Activated CD4-positive, CD25-positive, alpha-beta regulatory T cell treated with anti-CD3 and anti-CD28 coated beads, Interleukin-2, amount 50 U/mL, for 16 hours (primary cell): ENCODE results near the gene GTPBP2.
"Not testable (repeated sequence)": the region's sequence is repeated elsewhere in the genome, so short reads cannot be mapped to it uniquely, and the experiment has no call there.

Source experiments
- DNase-seq: peaks from one replicate; pipeline ENCODE4 v3.0.0-alpha.2; 2020; ENCODE audit warnings: low read depth, low spot score

GTPBP2 gene

DNA sequence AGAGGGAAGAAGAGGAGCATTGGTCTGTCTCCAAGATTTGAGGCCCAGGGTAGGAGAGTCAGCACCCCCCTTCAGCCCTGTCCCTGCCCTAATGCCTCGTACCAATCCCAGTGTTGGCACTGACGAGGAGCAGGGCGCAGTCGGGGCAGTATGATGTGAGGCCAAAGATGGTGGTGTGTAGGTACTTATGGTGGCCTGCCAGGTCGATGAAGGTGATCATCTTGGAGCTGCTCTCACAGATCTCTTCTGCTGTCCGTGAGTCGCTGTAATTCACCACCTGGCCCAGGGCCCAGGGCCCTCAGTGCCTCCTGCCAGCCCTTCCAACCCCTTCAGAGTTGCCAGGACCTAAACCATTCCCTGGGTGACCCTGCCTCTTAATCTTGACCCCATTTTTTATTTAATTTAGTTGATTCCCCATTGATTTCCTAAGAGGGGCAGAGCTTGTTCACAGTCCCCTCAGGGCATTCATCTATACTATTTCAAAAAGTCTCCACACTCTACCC lies 4.2 kb downstream of the GTPBP2 start:
- no peak for DNase-seq

- no peak for DNase-seq
These were observed 4.9 kb downstream of the GTPBP2 start for GRCh38 chr6:43623880-43624785.

DNA sequence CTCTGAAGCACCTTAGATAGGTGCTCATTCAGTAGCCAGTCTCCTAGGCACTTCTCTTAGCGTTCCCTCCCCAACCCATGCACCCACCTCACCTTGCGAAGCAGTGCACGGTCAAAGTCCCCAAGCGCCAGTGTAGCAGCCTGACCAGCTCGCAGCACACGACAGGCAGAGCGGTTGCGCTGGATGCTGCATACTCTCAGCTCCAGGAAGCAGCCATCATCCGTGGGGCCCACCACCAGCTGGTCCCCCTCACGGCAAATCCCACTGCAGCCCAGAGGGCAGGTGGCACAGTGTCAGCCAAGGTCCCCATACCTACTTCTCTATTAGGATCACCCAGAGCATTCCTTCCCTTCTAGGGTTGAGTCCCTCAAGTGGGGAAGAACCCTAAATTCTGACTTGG lies 6.5 kb downstream of the GTPBP2 start:
- DNase-seq: no peak

DNA sequence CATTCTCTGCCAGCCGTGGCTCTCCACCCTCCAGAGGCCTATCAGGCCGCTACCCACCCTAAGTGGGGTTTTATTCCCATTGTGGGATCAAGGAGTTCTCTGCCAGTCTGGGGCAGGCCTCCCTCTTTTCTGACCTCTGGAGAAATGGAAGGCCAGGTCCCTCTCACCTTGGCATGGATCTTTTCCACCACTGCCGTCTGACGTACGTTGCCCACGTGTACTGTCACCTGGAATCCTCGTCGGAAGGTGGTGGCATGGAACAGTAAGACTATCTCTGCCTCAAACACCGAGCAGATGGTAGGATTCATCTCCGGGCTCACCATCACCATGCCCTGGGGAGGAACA lies 7.3 kb downstream of the GTPBP2 start:
- DNase-seq: no peak

GRCh38 chr6:43621078-43621835 lies 7.8 kb downstream of the GTPBP2 start:
- DNase-seq: no peak

DNA sequence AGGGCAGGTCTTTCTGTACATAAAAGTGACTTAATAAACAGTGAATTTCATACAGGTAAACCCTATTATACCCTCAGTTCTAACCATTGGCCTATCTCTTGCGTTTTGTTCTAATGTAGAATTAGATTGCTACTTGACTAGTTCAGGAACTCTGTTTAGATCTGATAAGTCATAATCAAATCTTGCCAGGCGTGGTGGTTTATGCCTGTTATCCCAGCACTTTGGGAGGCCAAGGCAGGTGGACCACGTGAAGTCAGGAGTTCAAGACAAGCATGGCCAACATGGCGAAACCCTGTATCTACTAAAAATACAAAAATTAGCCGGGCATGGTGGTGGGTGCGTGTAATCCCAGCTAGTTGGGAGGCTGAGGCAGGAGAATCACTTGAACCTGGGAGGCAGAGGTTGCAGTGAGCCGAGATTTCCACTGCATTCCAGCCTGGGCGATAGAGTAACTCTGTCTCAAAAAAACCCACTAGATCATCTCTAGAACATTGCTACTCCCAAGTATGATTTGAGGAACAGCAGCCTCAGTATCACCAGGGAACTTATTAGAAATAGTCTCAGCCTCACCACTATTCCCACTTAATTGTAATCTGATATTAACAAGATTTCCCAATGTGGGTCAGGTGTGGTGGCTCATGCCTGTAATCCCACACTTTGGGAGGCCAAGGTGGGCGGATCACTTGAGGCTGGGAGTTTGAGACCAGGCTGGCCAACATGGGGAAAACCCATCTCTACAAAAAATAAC lies 12.2 kb downstream of the GTPBP2 start:
- no peak for DNase-seq

DNA sequence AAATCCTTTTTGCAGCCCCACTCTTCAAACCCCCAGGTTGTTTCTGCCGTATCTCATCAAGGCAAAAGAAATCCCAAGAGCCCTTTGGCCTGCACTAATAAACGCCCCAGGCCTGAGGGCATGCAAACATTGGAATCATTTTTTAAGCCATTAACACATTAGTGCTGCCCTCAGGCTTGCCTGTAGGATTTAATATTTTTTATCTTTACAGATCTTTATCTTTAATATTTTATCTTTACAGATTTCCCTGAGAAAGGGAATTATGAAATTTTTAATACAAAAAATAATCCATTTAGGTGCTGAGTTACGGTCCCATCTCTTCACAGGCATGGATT lies 14.7 kb downstream of the GTPBP2 start:
- DNase-seq: no peak

- DNase-seq: no peak
These were observed 15.2 kb downstream of the GTPBP2 start for GRCh38 chr6:43613721-43614395.

DNA sequence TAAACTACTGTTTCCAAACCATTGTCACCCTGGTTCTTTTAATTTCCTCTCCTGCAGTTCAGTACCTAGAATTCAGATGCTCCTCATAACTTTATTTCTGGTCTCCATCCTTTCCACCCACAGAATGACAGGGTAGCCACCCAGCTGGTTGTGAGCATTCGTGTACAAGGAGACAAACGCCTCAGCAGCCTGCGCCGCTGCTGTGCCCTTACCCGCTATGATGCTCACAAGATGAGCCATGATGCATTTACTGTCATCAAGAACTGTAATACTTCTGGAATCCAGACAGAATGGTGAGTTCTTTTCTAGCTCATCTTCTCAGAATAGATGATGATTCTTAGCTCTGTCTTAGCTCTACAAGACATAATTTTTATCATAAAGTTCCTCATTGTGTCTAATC lies 18.6 kb downstream of the GTPBP2 start:
- DNase-seq: no peak

DNA sequence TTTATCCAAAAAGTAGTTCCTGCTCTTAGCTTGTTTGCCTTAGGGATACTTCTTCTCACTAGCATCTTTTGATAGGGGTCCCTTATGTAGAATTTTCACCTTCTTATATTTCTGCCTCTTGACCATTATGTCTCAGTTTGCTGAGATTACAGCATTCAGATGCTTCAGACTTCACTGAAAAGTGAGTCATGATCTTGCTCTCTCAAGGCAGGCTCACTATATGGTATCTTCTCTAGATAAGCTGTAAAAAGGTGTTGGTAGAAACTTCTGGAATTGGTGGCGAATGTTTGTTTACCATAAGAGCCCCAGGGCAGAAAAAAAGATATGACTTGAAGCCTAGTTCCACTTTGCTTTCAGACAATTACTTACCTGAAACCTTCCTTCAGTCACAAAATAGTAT lies 19.7 kb downstream of the GTPBP2 start:
- DNase-seq: no peak

GRCh38 chr6:43608807-43609206 lies 20.3 kb downstream of the GTPBP2 start:
- no peak for DNase-seq

DNA sequence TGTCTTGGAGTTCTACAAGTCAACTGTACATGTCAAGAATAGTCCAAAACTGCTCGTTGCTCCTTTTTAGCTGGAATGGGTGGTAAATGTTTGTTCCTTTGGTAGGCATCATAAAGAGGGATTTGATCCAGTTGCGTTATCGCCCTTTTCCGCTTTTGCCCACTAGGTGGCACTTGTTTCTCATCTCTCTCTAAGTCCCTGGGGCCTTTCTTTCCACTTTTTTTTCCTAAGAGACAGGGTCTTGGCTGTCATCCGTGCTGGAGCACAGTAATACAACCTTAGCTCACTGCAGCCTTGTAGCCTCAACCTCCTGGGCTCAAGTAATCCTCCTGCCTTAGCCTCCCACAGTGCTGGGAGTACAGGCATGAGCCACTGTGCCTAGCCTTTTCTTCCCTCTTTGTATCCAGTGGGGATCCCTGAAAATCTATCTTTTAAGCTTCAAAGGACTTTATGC lies 20.7 kb downstream of the GTPBP2 start:
- peak; percentile 30 for DNase-seq

GRCh38 chr6:43606019-43606418 lies 23.0 kb downstream of the GTPBP2 start:
- DNase-seq: no peak

- no peak for DNase-seq
These were observed 24.9 kb downstream of the GTPBP2 start for GRCh38 chr6:43604174-43604573.

- no peak for DNase-seq
These were observed 28.5 kb downstream of the GTPBP2 start for GRCh38 chr6:43600595-43600994.

- DNase-seq: no peak
These were observed 35.1 kb downstream of the GTPBP2 start for GRCh38 chr6:43593938-43594337.

DNA sequence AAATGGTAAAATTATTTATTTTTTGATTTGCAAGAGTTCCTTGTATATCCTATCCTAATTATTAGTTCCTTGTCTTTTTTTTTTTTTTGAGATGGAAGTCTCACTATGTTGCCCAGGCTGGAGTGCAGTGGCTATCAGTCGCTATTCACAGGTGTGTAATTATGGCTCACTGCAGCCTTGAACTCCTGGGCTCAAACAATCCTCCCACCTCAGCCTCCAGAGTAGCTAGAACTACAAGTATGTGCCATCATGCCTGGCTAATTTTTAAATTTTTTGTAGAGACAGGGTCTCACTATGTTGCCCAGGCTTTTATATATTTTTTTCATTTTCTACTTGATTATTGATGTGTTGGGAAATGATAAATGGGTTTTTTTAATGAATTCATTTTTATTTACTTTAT lies 39.5 kb downstream of the GTPBP2 start:
- not testable (repeated sequence) for DNase-seq

DNA sequence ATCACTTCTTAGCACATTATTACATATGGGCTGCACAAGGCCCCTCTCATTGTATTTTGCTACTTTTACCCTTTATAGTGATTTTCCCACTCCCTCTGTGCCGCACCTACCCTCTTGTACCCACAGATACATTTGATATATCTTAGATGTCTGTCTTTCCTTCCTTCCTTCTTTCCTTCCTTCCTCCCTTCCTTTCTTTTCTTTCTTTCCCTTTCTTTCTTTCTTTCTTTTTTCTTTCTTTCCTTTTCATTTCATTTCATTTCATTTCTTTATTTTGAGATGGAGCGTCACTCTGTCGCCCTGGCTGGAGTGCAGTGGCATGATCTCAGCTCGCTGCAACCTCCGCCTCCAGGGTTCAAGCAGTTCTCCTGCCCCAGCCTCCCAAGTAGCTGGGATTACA lies 40.9 kb downstream of the GTPBP2 start:
- no peak for DNase-seq

DNA sequence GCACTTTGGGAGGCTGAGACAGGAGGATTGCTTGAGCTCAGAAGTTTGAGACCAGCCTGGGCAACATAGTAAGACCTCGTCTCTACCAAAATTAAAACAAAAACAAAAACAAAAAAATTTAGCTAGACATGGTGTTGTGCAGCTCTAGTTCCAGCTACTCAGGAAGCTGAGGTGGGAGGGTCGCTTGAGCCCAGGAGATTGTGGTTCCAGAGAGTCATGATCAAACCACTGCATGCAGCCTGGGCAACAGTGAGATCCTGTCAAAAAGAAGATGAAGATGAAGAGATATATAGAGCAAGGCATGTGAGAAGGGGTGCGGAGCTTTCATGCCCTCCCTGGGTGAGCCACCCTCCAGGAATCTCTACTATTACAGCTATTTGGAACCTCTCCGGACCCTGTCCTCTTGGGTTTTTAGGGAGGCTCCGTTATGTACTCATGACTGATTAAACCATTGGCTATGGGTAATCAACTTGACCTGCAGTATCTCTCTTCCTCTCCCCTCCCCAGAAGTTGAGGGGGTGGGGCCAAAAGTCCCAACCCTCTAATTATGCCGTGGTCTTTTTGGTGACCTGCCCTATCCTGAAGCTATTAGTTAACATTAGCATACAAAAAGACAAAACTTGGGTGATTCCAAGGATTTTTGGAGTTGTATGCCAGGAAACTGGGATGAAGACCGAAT lies 44.0 kb downstream of the GTPBP2 start:
- no peak for DNase-seq

DNA sequence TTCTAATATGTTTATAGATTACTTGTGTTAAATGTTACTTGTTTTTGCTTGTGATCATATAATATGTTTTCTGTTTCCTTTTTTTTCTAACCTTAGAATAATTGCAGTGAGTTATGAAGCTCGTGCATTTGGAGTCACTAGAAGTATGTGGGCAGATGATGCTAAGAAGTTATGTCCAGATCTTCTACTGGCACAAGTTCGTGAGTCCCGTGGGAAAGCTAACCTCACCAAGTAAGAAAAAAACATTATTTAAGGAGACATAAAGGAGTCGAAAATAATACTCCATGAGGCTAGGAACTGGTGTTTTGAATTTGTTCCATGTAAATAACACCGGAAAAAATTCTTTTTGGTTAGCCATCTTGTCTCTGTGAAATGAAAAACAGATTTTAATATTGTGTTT lies 46.2 kb downstream of the GTPBP2 start:
- DNase-seq: no peak

GRCh38 chr6:43579171-43579570 lies 49.9 kb downstream of the GTPBP2 start:
- DNase-seq: no peak
